Stimulated activated CD8-positive, alpha-beta memory T cell treated with anti-CD3 and anti-CD28 coated beads, Interleukin-7, amount 100 ng/mL, for 48 hours (primary cell): Measurements from ENCODE around the gene ZNF595.
"Not testable (repeated sequence)": the region's sequence is repeated elsewhere in the genome, so short reads cannot be mapped to it uniquely, and the experiment has no call there.

ENCODE experiments used
- DNase-seq, 2 donors: peaks; one replicate each; pipeline ENCODE4 v3.0.0-alpha.2; 2020; ENCODE audit warnings: low read depth in 1 of 2; ENCODE audit errors: extremely low read depth in 1 of 2

Gene ZNF595

DNA sequence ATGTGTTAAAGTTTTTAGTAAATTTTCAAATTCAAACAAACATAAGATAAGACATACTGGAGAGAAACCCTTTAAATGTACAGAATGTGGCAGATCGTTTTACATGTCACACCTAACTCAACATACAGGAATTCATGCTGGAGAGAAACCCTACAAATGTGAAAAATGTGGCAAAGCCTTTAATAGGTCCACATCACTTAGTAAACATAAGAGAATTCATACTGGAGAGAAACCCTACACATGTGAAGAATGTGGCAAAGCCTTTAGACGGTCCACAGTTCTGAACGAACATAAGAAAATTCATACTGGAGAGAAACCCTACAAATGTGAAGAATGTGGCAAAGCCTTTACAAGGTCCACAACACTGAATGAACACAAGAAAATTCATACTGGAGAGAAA, 32.8 kb downstream of the ZNF595 start:
- no peak for DNase-seq

DNA sequence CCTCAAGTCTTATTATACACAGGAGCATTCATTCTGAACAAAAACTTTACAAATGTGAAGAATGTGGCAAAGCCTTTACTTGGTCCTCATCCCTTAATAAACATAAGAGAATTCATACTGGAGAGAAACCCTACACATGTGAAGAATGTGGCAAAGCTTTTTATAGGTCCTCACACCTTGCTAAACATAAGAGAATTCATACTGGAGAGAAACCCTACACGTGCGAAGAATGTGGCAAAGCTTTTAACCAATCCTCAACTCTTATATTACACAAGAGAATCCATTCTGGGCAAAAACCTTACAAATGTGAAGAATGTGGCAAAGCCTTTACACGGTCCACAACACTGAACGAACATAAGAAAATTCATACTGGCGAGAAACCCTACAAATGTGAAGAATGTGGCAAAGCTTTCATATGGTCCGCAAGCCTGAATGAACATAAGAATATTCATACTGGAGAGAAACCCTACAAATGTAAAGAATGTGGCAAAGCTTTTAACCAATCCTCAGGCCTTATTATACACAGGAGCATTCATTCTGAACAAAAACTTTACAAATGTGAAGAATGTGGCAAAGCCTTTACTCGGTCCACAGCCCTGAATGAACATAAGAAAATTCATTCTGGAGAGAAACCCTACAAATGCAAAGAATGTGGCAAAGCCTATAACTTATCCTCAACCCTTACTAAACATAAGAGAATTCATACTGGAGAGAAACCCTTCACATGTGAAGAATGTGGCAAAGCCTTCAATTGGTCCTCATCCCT, 33.6 kb downstream of the ZNF595 start:
- DNase-seq = not testable (repeated sequence)

DNA sequence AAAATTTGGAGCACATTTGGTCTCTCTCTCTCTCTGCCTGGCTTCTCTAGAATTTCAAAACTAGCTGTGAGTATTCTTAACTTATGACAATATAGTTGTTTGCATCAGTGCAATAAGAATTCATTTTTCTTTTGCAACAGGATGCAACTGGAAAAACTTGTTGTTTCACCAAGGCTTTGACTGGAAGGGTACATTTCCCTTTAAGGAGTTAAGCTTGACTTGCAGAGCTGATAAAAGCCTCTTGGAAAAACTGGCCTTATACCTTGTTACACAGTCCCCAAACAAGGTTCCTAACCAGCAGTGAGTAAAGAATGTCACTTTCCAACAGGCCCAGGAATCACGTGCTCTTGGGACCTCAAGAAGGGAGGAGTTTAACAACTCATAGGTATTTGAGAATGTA, 45.3 kb downstream of the ZNF595 start:
- no peak for DNase-seq

DNA sequence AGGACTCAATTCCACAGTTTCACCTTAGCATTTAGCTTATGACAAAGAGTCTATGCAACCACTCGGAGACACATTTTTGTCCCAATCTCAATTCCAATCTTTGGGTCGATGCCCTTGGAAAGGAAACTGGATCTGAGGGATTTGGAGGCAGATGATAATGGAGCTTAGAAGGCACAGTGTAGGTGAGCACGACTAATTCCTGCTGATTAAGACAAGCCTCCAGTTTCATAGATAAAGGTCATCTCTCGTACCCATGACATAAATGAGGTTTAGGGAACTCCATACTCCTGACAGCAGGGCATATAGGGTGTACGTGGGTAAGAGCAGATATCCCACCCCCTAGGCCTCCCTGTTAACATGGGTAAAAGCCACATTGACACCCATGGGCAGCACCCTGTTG, 46.7 kb downstream of the ZNF595 start:
- DNase-seq = no peak

DNA sequence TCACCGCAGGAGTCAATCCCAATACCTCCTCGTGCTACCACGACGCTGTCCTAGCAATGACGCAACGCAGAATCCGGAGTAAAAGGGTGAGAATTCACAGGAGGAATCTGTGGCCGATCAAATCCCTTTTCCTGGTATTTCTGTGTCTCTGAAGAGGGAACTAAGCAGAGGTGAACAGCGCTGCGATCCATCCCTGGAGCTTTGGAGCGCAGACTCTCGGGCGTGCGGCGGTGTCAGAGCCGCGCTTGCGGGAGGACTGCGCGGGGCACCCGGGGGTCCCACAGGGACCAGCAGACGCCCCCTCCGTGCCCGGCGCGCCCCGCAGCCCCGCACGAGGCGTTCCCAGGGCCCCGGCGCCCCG, 53.9 kb downstream of the ZNF595 start:
- DNase-seq = no peak

DNA sequence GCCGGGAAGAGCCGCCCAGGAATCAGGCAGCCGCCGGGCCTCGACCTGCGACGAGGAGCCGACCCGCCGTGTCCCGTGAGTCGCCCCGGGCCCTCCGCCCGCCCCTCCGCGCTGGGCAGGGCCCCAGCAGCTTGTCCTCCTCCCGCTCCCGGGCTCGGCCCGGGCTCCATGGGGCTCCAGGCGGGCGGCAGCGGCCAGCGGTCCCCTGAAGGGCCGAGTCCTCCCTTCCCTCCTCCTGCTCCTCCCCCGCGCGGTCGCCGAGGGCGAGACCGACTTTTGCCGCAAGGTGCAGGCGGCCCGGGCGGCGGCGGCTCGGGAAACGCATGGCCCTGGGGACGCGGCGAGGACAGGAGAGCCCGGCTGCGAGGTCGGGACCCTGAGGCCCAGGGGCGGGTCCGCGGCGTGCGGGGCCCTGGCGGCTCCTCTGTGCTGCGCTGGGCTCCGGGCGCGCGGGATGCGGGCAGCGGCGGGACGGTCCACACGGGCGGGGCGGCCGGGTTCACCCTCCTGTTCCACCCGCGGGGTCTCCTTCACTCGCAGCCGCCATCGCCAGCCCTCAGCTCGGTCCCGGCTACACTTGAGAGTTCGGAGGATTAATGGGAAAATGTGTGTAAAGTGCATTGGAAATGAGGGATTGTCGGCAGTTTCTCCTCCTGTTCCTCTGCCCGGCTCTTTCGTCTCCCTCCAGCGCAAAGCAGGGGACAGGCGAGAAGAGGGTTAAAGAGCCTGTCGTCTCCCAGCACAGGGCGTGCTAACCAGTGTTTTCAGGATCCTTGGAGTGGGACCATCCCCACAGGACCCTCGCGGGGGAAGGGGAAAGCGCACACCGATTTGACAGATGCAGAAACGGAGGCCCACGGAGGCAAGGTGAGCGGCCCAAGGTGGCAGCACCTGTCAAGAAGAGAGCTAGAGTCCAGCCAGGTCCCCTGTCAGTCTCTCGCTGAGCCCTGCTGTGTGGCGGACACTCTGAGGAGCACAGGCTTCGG, 54.6 kb downstream of the ZNF595 start:
- DNase-seq = no peak

DNA sequence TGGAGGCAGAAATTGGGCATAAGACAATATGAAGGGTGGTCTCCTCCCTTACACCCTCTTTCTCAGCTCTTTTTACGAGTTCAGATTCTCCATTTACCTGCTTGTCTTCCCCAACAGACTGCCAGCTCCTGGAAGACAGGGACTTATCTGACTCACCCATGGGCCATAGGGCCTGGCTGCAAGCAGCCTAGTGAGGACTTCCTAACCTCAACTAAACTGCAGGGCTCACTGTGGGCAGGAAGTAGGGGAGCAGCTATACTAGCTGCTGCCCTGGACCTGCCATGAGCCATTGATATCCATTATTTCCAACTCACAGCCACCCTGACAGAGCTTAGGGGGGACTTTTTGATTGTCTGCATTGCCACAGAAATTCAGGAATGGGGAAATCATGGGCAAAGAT, 59.6 kb downstream of the ZNF595 start:
- no peak for DNase-seq

DNA sequence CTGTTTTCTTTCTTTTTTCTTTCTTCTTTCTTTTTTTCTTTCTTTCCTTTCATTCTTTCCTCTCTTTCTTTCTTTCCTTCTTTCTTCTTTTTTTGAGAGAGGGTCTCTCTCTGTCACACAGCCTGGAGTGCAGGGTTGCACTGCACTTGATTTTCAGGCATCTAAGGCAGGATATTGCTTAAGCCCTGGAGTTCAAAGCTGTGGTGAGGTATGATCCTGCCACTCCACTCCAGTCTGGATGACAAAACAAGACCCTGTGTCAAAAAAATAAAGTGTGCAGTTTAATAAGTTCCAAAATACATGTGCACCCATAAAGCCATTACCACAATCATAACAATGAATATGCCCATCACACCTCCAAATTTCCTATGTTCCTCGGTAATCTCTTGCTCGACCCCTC, 60.6 kb downstream of the ZNF595 start:
- DNase-seq = no peak

DNA sequence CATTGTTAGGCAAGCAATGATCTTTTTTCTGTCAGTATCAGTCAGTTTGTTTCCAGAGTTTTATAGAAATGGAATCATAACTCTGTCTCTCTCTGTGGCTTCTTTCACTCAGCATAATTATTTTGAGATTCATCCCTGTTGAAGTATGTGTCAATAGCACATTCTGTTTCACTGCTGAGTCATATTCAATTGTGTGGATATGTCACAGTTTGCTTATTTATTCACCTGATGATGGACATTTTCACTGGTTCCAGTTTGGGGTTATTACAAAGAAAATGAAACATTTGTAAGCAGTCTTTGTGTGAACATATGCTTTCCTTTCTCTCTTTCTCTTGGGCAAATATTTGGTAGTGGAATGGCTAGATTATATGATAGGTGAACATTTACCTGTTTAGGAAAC, 61.0 kb downstream of the ZNF595 start:
- DNase-seq = no peak

DNA sequence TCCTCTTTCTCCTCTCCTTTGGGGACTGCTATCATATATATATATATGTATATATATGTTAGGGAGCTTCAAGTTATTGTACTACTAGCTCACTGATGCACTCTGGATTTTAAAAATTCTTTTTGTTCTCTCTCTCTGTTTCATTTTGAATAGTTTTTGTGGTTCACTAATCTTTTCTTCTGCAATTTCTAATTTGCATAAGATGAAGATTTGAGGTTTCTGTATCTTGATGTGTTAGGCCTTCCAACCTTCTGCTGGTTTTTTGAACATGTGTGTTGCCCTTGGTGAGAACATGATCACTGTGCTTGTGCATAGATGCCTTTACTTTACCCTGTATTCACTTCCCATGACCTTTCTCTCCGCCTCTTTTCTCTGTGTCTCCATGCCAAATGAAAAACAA, 63.4 kb downstream of the ZNF595 start:
- DNase-seq = no peak

DNA sequence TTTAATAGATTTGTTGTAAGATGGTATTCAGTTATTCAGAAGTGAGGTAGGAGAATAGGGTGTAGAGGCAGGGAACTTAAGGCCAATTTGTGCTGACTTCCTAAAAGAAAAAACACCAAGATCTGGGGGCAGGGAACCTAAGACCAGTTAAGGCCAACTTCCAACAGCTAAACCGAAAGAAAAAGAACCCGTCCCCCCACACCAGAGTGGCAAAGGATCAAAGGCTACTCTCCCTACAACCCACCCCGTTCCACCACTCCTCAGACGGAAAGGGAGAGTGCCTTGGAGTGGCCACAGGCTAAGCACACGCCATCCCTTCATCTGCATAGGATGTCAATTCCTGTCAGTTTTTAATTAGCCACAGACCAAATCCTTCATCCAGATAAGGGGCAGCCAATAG, 67.5 kb downstream of the ZNF595 start:
- no peak for DNase-seq

DNA sequence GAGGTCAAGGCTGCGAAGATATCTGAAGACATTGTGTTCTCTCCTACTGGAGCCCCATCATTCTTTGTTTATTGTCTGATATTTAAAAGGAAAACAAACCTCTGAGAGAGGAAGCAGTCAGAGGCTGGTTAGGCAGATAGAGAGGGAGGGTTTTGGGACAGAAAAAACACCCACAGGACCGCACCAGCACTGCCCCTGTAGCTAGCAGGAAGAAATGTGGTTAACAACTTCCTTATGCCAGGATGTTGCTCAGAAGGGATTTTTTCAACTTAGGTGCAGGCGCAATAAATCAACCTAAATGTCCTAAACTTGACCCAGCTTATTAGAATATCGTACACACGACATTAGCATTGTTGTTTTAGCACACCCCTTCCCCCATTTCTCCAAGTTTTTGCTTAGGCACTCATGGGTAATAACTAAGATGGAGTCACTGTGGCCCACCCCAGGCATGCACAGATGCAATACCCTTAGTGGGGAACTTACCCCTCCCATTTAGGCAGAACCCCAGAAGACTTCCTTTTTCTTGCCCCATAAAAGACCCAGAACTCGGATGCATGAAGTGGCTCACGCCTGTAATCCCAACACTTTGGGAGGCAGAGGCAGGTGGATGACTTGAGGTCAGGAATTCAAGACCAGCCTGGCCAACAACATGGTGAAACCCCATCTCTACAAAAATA, 68.4 kb downstream of the ZNF595 start:
- no peak for DNase-seq

DNA sequence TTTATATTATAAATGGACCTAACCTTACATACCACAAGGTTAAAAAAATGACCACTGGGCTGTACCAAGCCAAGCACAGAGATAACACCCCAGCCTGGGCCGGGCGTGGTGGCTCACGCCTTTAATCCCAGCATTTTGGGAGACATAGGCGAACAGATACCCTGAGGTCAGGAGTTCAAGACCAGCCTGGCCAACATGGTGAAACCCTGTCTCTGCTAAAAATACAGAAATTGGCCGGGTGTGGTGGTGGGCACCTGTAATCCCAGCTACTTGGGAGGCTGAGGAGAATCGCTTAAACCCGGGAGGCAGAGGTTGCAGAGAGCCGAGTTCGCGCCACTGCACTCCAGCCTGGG, 70.8 kb downstream of the ZNF595 start:
- not testable (repeated sequence) for DNase-seq

DNA sequence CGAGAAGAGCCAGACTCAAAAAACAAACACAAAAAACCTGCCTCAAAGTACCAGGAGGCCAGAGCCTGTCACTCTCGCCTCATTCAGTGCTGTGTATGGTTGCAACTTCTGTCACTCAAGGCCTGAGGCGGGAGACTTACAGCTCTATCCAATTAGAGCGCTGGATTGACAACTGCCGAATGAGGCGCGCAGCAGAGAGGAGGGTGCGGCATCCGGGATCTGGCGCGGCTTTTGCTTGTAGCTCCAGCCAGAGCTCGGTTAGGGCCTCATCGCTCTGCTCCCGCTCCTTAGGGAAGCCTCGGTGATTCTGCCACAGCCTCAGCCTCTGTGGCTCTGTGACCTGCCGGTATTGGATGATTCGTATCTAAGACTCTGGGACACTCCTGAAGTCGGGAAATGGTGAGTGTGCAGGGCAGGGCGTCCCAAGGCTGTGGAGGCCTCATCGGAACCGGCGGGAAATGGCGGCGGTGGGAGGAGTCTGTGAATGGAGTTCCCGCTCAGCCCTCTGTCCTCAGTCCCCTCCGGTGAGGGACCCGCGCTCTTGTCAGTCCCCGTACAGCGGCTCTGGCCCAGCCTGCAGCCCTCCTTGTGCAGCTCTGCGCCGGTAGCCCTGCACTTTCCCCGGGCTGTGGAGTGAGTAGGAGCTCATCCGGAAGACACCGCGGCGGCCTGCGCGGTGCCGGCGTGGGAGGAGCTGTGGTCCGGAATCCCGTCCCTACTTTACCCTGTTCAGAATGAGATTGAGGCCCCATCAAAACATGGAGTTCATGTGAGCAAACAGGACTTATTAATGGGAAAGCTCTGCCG, 71.4 kb downstream of the ZNF595 start, which contains the start of gene ZNF718:
Gene ZNF718, plus strand, starts transcription at position 227 of the 807 bp plus-strand sequence. Its CDS starts 170 bp downstream, at position 397.
- DNase-seq = peak; percentile 75 to 90

DNA sequence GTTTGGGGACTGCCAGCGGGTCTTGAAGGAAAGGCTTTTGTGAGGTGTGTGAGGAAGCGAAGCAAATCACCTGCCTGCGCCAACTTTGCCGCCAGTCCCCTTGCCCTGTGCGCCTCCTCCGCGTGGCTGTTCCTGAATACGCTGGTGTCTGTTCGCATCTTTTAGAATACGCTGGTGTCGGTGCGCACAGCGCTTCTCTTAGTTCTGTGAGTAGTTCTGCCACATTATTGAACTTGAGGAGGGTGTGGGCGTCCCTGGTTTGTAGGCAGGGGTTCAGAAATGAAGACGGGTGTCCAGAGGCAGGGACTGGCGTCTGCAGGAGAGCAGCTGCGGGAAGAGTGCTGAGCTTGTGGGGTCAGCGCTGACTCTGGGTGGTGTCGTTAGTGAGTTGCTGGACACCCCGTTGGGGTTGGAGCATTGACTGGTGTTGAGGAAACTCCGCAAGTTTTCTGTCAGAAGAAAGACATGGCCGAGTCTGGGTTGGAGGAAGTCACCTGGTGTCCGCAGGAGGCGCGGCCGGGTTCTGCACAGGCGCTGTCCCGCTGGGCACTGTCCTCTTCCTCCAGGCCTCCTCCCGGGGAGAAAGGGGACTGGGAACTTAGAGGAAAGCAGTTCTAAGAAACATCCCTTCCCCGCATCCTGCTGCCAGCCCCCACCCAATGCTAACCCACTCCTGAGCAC, 72.1 kb downstream of the ZNF595 start:
- DNase-seq = peak; percentile 7 to 12

DNA sequence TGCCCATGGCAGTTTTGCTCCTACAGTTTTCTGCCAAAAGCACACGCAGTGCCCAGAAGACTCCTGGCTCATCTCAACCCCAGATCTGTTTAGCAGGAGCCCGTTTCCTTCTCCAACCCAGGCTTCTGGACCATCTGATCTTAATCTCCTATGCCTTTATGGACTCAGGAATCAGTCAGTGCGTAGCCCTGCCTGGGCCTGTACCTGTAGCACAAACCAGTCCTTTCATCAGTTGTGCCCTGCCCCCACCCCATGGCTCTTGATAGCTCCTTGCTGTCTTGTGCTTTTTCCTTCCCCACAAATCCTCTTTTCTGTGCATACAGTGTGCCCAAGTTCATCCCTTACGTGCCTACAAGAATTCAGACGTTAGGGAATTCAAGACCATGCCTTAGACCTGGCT, 72.7 kb downstream of the ZNF595 start:
- no peak for DNase-seq

DNA sequence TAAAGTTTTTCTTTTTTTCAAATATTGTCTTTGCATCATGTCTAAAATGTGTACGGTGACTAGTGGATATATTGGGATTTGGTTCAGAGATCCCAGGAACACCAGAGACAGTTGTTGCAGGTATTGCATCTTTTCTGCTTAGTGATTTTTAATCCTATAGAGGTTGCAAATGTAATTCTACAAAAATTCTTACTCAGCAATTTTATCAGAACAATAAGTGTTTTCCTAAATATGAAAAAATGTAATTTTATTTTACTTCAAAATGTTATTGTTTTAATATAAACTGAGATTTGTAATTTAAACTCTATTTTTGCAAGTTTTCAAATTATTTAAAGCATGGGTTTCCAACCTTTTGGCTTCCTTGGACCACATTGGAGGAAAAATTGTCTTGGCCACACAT, 79.4 kb downstream of the ZNF595 start:
- DNase-seq = no peak
